GM19023 (cell line): ENCODE data around the gene LRRC43.

Experiments used
- ATAC-seq: cut with Tn5 transposase; IDR thresholded peaks from one replicate; pipeline ENCODE4 v1.9.1; 2021; ENCODE audit warnings: mild to moderate bottlenecking, moderate library complexity; ENCODE audit not compliant: unreplicated experiment

Gene LRRC43

GRCh38 chr12:122182887-122183587, at the start of gene LRRC43:
Gene LRRC43 (plus strand): TSS chr12:122183123. CDS start chr12:122183145, 22 bp downstream.
- no peak for ATAC-seq

GRCh38 chr12:122133192-122133950, 49.6 kb upstream of the LRRC43 start:
- ATAC-seq = no peak

- no peak for ATAC-seq
These were observed 47.4 kb upstream of the LRRC43 start for GRCh38 chr12:122135437-122136031.

- no peak for ATAC-seq
These were observed 45.7 kb upstream of the LRRC43 start for GRCh38 chr12:122137229-122137628.

GRCh38 chr12:122137681-122138080, 45.2 kb upstream of the LRRC43 start:
- ATAC-seq = no peak

- no peak for ATAC-seq
These were observed 44.7 kb upstream of the LRRC43 start for GRCh38 chr12:122138181-122138580.

GRCh38 chr12:122138616-122139015, 44.3 kb upstream of the LRRC43 start:
- no peak for ATAC-seq

GRCh38 chr12:122139266-122139665, 43.7 kb upstream of the LRRC43 start:
- ATAC-seq = no peak

GRCh38 chr12:122139941-122140340, 43.0 kb upstream of the LRRC43 start:
- ATAC-seq = no peak

GRCh38 chr12:122140467-122141257, 42.3 kb upstream of the LRRC43 start:
- no peak for ATAC-seq

GRCh38 chr12:122141911-122142725, 40.8 kb upstream of the LRRC43 start:
- no peak for ATAC-seq

GRCh38 chr12:122142857-122143256, 40.1 kb upstream of the LRRC43 start:
- ATAC-seq = no peak

- ATAC-seq = no peak
These were observed 38.0 kb upstream of the LRRC43 start for GRCh38 chr12:122144885-122145284.

- ATAC-seq = no peak
These were observed 37.2 kb upstream of the LRRC43 start for GRCh38 chr12:122145505-122146330.

GRCh38 chr12:122147514-122148290, 35.2 kb upstream of the LRRC43 start:
- ATAC-seq = no peak

GRCh38 chr12:122148657-122149056, 34.3 kb upstream of the LRRC43 start:
- no peak for ATAC-seq

GRCh38 chr12:122150127-122150681, 32.7 kb upstream of the LRRC43 start:
- no peak for ATAC-seq

GRCh38 chr12:122152754-122153153, 30.2 kb upstream of the LRRC43 start:
- no peak for ATAC-seq
